NCI-H446 (cell line): ENCODE measurements around the gene ADH1A.
"Not testable (repeated sequence)": the region's sequence is repeated elsewhere in the genome, so short reads cannot be mapped to it uniquely, and the experiment has no call there.

Source experiments
- DNase-seq, 2 experiments: peaks; one replicate each; lab custom pipeline; 2025; lab: John Stamatoyannopoulos, UW

The ADH1A gene

GRCh38 chr4:99290848-99291786, at the start of gene ADH1A:
TSS of gene ADH1A (minus strand) at chr4:99290985. CDS start at chr4:99290914, 71 bp downstream.
- DNase-seq = no peak

DNA sequence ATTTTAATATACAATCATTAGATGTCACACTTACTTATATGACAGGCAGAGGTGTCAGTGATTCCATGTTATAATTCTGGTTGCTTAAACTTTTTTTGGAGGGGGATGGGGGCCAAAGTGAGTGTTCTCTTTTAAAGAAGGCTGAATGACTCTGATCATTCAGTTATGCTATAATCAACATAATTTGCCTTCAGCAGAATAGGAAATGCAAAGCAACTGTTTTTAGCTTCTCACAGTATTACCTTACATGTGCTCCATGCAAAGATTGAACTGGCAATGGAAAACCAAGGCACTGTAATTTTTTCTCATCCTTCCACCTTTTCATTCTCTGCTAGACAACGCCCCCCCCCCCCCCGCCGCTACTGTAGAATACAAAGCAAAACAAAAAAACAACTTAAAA, 48.4 kb upstream of the ADH1A start:
- DNase-seq = no peak

- DNase-seq = no peak
Measured at GRCh38 chr4:99336553-99336952, 45.8 kb upstream of the ADH1A start.

GRCh38 chr4:99334880-99335279, 44.1 kb upstream of the ADH1A start:
- DNase-seq = no peak

- DNase-seq = no peak
Measured at GRCh38 chr4:99330648-99331047, 39.9 kb upstream of the ADH1A start.

- DNase-seq = no peak
Measured at GRCh38 chr4:99329876-99330275, 39.1 kb upstream of the ADH1A start.

DNA sequence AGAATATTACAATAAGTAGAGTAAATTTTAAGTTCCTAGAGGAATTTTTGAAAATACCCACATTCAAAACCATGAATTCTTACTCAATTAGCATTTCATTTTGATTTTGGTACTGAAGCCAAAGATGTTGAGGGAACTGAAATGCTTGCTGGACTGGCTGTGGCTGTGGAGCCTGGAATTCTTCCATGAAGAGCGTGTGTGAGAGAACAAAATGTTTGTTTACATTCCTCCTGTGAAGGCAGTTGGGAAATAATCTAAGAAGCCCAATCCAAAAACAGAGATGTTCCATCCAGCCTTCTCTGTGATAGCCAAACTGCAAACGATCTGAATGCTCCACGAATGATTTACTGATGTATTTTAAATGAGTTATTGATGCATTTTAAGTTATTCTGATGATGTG, 34.2 kb upstream of the ADH1A start:
- peak; percentile 1 to 61 for DNase-seq

DNA sequence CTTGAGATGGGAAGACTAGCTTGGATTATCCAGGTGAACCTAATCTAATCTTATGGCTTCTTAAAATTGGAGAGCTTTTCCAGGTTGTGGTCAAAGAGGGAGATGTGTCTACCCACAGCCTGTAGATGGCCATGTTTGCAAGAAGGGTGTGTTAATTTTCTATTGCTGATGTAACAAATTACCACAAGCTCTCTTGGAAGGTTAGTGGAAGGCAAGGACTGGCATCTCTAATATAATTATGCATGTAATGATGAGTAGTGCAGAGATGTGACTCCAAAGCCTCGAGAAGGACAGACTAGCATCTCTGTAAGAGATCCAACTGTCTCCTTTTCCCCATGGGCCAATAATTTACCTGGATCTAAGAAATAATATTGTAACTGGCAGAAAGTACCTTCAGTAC, 33.6 kb upstream of the ADH1A start:
- no peak for DNase-seq

DNA sequence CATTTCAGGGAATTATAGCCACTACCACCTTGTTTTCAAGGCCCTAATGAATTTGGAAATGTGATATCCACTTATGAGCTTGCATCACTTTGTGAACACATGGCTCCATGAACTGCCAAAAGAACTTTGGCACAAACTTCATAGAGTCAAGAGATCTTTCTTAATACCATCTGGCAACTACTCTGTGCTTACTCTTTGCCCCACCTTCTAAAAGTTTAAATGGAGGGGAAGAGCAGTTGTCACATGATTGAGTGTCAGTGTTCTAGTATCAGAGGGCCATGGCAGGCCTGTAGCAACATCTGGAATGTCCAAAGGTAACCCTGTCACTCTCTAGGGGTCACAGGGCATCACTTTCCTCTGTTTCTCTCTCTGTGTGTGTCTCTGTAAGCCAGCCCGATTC, 33.0 kb upstream of the ADH1A start:
- DNase-seq = peak; percentile 51 to 76

DNA sequence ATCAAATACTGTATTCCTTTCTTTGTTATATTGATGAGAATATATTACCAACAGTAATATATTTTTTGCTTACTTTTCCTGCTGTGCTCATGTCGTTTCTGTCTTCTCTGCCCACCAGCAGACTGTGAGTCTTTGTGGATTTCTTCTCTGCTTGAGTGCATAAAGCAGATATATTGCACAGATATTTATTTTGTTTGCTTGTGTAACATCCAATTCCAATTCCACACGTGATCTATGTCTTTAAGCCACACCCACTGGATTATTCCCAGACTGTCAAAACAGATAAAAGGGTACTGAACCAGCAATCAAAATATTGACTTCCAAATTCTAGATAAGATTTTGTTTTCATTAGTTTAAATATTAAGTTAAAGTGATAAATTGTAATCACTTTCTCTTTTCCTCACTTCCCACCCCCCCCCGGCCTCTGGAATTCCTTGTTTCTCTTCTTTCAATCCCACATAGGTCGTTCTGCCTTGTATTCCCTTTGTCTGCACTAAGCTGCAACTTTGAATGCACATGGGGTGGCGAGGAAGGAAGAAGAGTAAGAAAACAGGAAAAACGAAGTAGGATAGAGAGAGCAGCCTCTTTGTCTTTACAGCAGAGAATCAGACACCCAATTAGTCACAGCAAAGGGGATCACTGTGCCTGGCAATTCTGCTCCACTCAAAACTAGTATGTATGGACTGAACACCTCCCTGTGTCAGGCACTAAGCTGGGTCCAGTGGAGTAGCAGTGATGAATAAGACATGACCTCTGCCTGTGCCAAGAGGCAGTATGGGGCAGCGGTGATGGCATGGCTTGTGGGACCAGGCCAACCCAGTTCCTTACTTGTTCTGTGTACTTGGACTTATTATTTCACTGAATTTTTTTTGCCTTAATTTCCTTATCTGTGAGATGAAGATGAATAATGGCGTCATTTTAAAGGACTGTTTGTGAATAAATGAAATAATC, 30.7 kb upstream of the ADH1A start, which contains the start of gene ADH1B:
Gene ADH1B, minus strand, starts transcription at position 161 of the 951 bp plus-strand sequence. Its CDS starts 70 bp downstream, at position 91.
- DNase-seq = no peak

- DNase-seq = not testable (repeated sequence)
Measured at GRCh38 chr4:99317811-99318210, 27.0 kb upstream of the ADH1A start.

DNA sequence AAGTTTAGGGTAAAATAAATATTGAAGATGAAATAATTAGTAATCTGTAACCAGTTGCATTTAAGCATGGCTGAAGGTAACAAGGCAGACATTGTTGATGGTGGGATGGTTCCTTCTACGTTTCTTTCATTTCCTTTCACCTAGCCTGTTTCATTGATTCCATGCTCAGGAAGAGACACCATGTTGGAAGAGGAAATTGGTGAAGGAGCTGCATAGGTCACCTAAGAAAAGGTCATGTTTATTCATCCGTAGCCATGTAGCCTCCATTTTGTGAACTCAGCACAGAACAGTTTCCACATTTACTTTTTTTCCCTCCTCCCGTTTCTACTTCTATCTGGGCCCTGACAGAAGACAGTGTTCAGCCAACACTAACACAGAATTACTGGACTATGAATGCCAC, 26.6 kb upstream of the ADH1A start:
- no peak for DNase-seq

DNA sequence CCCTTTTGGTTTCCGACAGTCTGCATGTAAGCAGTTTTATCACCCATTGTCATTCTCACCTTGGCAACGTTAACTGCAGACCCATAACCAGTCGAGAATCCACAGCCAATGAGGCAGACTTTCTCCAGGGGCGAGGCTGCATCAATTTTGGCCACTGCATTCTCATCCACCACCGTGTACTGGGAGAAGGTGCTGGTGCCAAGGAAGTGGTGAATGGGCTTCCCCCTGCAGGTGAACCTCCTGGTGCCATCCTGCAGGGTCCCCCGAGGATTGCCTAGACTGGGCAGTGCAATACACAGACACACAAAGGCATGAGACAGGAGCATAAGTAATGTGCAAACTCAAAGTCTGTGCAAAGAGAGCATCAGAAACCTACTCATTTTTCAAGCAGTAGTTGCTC, 25.1 kb upstream of the ADH1A start:
- no peak for DNase-seq

DNA sequence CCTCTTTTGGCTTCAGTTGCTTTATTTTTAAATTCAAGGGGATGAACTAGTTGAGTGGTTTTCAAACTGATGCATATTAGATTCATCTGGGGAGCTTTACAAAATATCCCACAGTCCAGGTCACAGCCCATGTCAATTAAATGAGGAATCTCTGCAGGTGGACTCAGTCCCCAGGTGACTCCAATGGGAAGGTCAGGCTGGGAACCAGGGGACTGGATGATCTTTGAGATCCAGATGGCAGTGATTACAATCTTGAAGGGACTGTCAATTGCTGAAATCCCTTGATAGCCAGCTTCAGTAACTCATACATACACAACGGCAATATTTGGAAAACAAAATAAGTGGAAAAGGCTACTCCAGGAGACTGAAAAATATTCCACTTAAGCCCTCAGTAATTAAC, 23.4 kb upstream of the ADH1A start:
- no peak for DNase-seq

DNA sequence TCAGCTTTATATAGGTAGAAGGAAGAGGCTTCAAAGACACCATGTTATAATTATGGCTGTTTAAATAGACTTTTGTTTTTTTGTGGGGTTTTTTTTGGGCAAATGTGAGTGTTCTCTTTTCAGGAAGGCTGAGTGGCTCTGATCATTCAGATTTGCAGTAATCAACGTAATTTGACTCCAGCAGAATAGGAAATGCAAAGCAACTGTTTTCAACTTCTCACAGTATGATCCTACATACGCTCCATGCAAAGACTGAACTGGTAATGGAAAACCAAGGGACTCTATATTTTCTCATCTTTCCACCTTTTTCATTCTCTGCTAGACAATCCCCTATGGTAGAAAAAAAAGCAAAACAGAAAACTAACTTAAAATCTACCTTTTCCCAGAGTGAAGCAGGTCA, 19.6 kb upstream of the ADH1A start:
- DNase-seq = no peak

DNA sequence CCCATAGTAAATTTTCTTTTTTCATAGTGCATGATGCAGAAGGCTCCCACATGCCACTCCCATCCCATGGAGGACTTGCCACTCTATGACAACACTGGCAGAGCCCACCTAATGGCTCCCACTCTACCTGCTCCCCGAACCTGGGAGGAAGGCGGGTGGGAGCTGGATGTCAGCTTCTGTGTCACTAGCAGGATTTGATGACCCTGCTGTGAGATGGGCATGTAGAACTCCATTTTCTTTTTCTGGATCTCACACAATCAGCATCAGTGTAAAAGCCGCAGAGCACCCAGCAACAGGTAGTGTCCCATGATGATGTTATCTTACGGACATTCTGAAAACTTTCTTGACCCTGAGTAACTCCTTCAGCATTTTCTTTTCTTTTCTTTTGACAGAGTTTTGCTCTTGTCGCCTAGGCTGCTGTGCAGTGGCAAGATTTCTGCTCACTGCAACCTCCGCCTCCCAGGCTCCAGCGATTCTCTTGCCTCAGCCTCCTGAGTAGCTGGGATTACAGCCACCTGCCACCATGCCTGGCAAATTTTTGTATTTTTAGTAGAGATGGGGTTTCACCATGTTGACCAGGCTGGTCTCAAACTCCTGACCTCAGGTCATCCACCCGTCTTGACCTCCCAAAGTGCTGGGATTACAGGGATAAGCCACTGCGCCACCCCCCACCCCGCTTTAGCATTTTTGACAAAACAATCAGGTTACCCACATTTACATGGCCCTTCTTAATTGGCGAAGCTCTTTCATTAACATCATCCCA, 15.0 kb upstream of the ADH1A start:
- no peak for DNase-seq

- no peak for DNase-seq
Measured at GRCh38 chr4:99301376-99302164, 10.8 kb upstream of the ADH1A start.

DNA sequence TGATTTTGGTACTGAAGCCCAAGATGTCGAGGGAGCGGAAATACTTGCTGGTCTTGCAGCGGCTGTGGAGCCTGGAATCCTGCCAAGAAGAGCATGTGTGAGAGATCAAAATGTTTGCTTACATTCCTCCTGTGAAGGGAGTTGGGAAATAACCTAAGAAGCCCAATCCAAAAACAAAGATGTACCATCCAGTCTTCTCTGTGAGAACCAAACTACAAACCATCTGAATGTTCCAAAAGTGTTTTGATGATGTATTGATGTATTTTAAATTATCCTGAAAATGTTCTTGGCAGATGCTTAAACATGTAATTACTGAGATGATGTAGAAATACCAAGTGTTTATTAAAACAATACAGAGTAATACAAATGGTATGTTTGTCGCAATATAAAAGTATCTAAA, 10.1 kb upstream of the ADH1A start:
- DNase-seq = peak; percentile 27 to 58

GRCh38 chr4:99293357-99293756, 2.6 kb upstream of the ADH1A start:
- no peak for DNase-seq

DNA sequence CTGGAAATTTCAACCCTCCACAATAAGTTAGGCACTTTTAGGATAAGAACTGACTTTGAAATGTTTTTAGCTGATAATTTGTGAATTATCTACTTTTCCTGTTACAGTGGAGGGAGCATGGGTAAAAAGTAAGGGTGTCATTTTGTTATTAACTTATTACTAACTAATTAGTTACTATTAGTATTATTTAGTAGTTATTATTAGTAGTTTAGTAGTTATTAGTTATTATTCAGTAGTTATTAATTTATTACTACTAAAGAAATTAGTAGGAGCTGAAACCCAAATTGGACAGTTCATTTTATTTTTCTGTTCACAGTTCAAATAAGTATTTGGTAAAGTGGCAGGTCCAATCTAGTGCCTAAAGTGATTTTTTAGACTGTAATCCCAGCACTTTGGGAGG, 5.4 kb downstream of the ADH1A start:
- DNase-seq = no peak

DNA sequence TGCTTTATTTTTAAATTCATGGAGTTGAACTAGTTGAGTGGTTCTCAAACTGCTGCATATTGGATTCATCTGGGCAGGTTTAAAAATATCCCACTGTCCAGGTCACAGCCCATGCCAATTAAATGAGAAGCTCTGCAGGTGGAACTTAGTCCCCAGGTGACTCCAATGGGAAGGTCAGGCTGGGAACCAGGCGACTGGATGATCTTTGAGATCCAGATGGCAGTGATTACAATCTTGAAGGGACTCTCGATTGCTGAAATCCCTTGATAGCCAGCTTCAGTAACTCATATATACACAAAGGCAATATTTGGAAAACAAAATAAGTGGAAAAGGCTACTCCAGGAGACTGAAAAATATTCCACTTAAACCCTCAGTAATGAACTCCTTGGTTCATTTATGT, 8.1 kb downstream of the ADH1A start:
- no peak for DNase-seq
